ENCODE results near the gene MAP3K1.

Gene MAP3K1

DNA sequence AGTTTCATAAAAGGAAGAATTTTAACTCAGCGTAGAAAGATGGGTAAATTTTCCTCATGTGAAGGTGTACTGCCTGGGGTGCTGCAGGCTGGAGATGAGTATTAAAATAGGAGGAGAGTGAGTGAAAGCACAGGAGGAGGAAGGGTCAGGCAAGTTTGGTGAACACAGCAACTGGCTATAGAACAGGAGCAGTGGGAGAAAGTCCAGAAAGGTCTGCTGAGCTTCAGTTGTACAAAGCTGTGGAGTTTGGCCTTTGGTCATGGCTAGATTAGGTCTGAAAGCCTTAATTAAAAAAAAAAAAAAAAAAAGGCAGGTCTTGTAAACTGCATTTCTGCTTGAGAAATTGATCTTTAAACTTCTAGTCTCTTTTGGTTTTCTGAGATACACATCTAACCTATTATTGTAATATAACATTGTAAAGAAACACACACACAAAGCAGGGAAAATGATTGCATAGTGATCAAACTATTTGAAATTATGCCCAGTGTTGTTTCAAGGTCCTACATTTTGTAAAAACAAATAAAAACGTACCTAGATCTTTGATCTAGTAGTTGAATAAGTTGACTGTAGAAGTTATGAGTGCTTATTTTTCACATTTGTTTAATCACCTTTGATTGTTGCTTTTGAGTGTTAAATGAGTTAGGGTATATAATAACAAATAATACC is 43.6 kb downstream of the MAP3K1 start:
- no peak overlapping the region for H3K27ac ChIP-seq (ENCODE audit: low read length)

GRCh38 chr5:56861893-56862485 is 46.6 kb downstream of the MAP3K1 start:
- H3K4me3 ChIP-seq (ENCODE audit: low read length), result no peak overlapping the region
- H3K4me1 ChIP-seq (ENCODE audit: control insufficient read depth, insufficient read depth, low read length), result no peaks in the 10 kb centered on the region
- no peaks in the 10 kb centered on the region for H3K36me3 ChIP-seq (ENCODE audit: control insufficient read depth, insufficient read depth, low read length)
- H3K27ac ChIP-seq (ENCODE audit: low read length), result no peak overlapping the region
- H3K27me3 ChIP-seq (ENCODE audit: control insufficient read depth, insufficient read depth, low read length), result no peaks in the 10 kb centered on the region
- no CpG with 5 or more reads among the region's 4 CpGs for WGBS (ENCODE audit: insufficient coverage, insufficient read length)
- no peak for DNase-seq (ENCODE audit: low read depth, low spot score)
- no peaks in the 10 kb centered on the region for H3K9me3 ChIP-seq (ENCODE audit: control insufficient read depth, insufficient read depth, low read length)

More for the DNA sequence above, 43.6 kb downstream of the MAP3K1 start:
- Histone ChIP-seq H3K36me3 (ENCODE audit: control insufficient read depth, insufficient read depth, low read length) (no peaks in the 10 kb centered on the region), H3K27me3 (ENCODE audit: control insufficient read depth, insufficient read depth, low read length) (no peaks in the 10 kb centered on the region), H3K4me1 (ENCODE audit: control insufficient read depth, insufficient read depth, low read length) (no peaks in the 10 kb centered on the region), H3K4me3 (ENCODE audit: low read length) (no peak overlapping the region), H3K9me3 (ENCODE audit: control insufficient read depth, insufficient read depth, low read length) (no peaks in the 10 kb centered on the region)
- WGBS (ENCODE audit: insufficient coverage, insufficient read length), result no CpG with 5 or more reads among the region's 2 CpGs
- DNase-seq (ENCODE audit: low read depth, low spot score), result no peak

- H3K4me3 ChIP-seq (ENCODE audit: low read length), result no peak overlapping the region
- no peaks in the 10 kb centered on the region for H3K36me3 ChIP-seq (ENCODE audit: control insufficient read depth, insufficient read depth, low read length)
- no peak overlapping the region for H3K27ac ChIP-seq (ENCODE audit: low read length)
- H3K9me3 ChIP-seq (ENCODE audit: control insufficient read depth, insufficient read depth, low read length), result no peaks in the 10 kb centered on the region
- no peaks in the 10 kb centered on the region for H3K27me3 ChIP-seq (ENCODE audit: control insufficient read depth, insufficient read depth, low read length)
- no CpG with 5 or more reads among the region's 3 CpGs for WGBS (ENCODE audit: insufficient coverage, insufficient read length)
- no peak for DNase-seq (ENCODE audit: low read depth, low spot score)
- no peaks in the 10 kb centered on the region for H3K4me1 ChIP-seq (ENCODE audit: control insufficient read depth, insufficient read depth, low read length)
These were observed 47.6 kb downstream of the MAP3K1 start for GRCh38 chr5:56862909-56863308.

- no CpG with 5 or more reads among the region's 2 CpGs for WGBS (ENCODE audit: insufficient coverage, insufficient read length)
- Histone ChIP-seq H3K27me3 (ENCODE audit: control insufficient read depth, insufficient read depth, low read length) (no peaks in the 10 kb centered on the region), H3K4me1 (ENCODE audit: control insufficient read depth, insufficient read depth, low read length) (no peaks in the 10 kb centered on the region), H3K4me3 (ENCODE audit: low read length) (no peak overlapping the region), H3K27ac (ENCODE audit: low read length) (no peak overlapping the region), H3K36me3 (ENCODE audit: control insufficient read depth, insufficient read depth, low read length) (no peaks in the 10 kb centered on the region; the same call in 1 of the 2 replicates), H3K9me3 (ENCODE audit: control insufficient read depth, insufficient read depth, low read length) (no peaks in the 10 kb centered on the region)
- no peak for DNase-seq (ENCODE audit: low read depth, low spot score)
These were observed 56.4 kb downstream of the MAP3K1 start for GRCh38 chr5:56871777-56872176.

- WGBS (ENCODE audit: insufficient coverage, insufficient read length), result no CpG with 5 or more reads among the region's 3 CpGs
- no peaks in the 10 kb centered on the region for H3K27me3 ChIP-seq (ENCODE audit: control insufficient read depth, insufficient read depth, low read length)
- DNase-seq (ENCODE audit: low read depth, low spot score), result no peak
- H3K27ac ChIP-seq (ENCODE audit: low read length), result no peak overlapping the region
- no peaks in the 10 kb centered on the region for H3K4me1 ChIP-seq (ENCODE audit: control insufficient read depth, insufficient read depth, low read length)
- H3K4me3 ChIP-seq (ENCODE audit: low read length), result no peak overlapping the region
- H3K9me3 ChIP-seq (ENCODE audit: control insufficient read depth, insufficient read depth, low read length), result no peaks in the 10 kb centered on the region
- H3K36me3 ChIP-seq (ENCODE audit: control insufficient read depth, insufficient read depth, low read length), result no peaks in the 10 kb centered on the region; the same call in 1 of the 2 replicates
These were observed 57.7 kb downstream of the MAP3K1 start for GRCh38 chr5:56873056-56873455.

DNA sequence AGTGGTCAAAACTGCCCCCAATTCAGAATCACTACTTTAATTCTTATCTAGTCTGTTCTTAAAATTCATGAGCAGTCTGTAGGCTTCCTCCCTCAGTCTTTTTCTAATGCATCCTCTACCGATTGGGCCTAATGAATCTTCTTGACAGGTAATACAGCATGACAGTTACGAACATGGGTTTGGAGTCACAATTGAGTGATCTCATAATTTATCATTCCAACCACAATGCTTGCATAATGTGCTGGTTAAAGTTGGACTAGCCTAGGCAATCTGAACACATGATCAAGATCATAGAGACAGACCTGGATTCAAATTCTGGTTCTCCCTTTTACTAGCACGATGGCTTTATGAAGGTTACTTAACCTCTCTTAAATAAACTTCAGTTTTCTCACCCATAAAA is 61.0 kb downstream of the MAP3K1 start:
- H3K4me1 ChIP-seq (ENCODE audit: control insufficient read depth, insufficient read depth, low read length), result no peaks in the 10 kb centered on the region
- no peaks in the 10 kb centered on the region for H3K9me3 ChIP-seq (ENCODE audit: control insufficient read depth, insufficient read depth, low read length)
- DNase-seq (ENCODE audit: low read depth, low spot score), result no peak
- WGBS (ENCODE audit: insufficient coverage, insufficient read length), result no CpG with 5 or more reads among the region's 3 CpGs
- no peak overlapping the region for H3K4me3 ChIP-seq (ENCODE audit: low read length)
- H3K27me3 ChIP-seq (ENCODE audit: control insufficient read depth, insufficient read depth, low read length), result no peaks in the 10 kb centered on the region
- H3K36me3 ChIP-seq (ENCODE audit: control insufficient read depth, insufficient read depth, low read length), result no peaks in the 10 kb centered on the region; the same call in 1 of the 2 replicates
- H3K27ac ChIP-seq (ENCODE audit: low read length), result no peak overlapping the region

GRCh38 chr5:56881571-56881970 is 66.2 kb downstream of the MAP3K1 start:
- Histone ChIP-seq H3K36me3 (ENCODE audit: control insufficient read depth, insufficient read depth, low read length) (no peaks in the 10 kb centered on the region), H3K4me3 (ENCODE audit: low read length) (no peak overlapping the region), H3K9me3 (ENCODE audit: control insufficient read depth, insufficient read depth, low read length) (no peaks in the 10 kb centered on the region), H3K27me3 (ENCODE audit: control insufficient read depth, insufficient read depth, low read length) (no peaks in the 10 kb centered on the region), H3K27ac (ENCODE audit: low read length) (no peak overlapping the region), H3K4me1 (ENCODE audit: control insufficient read depth, insufficient read depth, low read length) (no peaks in the 10 kb centered on the region)
- DNase-seq (ENCODE audit: low read depth, low spot score), result no peak
- no CpG with 5 or more reads among the region's 5 CpGs for WGBS (ENCODE audit: insufficient coverage, insufficient read length)

GRCh38 chr5:56893251-56893951 is 78.1 kb downstream of the MAP3K1 start:
- Histone ChIP-seq H3K4me3 (ENCODE audit: low read length) (no peak overlapping the region), H3K36me3 (ENCODE audit: control insufficient read depth, insufficient read depth, low read length) (no peaks in the 10 kb centered on the region), H3K27me3 (ENCODE audit: control insufficient read depth, insufficient read depth, low read length) (no peaks in the 10 kb centered on the region), H3K9me3 (ENCODE audit: control insufficient read depth, insufficient read depth, low read length) (no peaks in the 10 kb centered on the region), H3K4me1 (ENCODE audit: control insufficient read depth, insufficient read depth, low read length) (no peaks in the 10 kb centered on the region), H3K27ac (ENCODE audit: low read length) (no peak overlapping the region)
- no CpG with 5 or more reads among the region's 5 CpGs for WGBS (ENCODE audit: insufficient coverage, insufficient read length)
- no peak for DNase-seq (ENCODE audit: low read depth, low spot score)

DNA sequence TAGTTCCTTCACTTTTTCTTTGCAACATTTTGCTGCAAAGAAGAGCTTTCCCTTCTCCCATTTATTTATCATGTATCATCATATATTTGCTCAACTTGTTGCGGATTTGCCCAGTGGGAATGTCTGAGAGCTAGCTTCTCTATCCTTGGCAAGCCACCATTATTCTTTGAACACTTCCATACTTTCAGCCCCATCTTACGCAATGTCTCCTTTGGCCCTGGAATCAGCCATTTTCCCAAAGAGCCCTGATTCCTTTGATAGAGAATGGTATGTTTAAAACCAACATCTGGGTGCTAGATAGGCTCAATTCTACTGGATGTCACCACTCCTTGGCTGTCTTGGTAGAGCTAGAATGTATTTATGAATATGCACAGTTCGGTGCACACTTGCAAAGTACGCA is 81.4 kb downstream of the MAP3K1 start:
- no peak overlapping the region for H3K27ac ChIP-seq (ENCODE audit: low read length)
- no peaks in the 10 kb centered on the region for H3K36me3 ChIP-seq (ENCODE audit: control insufficient read depth, insufficient read depth, low read length)
- no peaks in the 10 kb centered on the region for H3K4me1 ChIP-seq (ENCODE audit: control insufficient read depth, insufficient read depth, low read length)
- no peak overlapping the region for H3K4me3 ChIP-seq (ENCODE audit: low read length)
- no CpG with 5 or more reads among the region's 4 CpGs for WGBS (ENCODE audit: insufficient coverage, insufficient read length)
- H3K9me3 ChIP-seq (ENCODE audit: control insufficient read depth, insufficient read depth, low read length), result no peaks in the 10 kb centered on the region
- no peak for DNase-seq (ENCODE audit: low read depth, low spot score)
- H3K27me3 ChIP-seq (ENCODE audit: control insufficient read depth, insufficient read depth, low read length), result no peaks in the 10 kb centered on the region

DNA sequence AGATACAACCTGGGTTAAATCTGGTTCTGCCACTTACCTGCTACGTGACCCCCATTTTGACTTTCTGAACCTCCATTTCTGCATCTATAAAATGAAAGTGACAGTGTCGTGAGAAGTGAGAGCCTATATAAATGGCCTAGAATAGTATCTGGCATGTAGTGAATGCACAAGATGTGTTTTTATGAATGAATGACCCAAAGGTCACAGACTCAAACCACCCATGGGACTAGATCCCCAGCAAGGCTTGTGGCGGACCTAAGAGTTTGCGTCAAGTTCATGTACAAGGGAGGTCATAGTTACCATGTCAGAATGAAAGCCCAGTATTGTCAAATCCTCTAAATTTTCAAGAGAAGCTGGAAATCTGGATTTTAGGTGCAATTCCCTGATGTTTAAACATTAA is 82.9 kb downstream of the MAP3K1 start:
- WGBS (ENCODE audit: insufficient coverage, insufficient read length), result no CpG with 5 or more reads among the region's 4 CpGs
- Histone ChIP-seq H3K27me3 (ENCODE audit: control insufficient read depth, insufficient read depth, low read length) (no peaks in the 10 kb centered on the region), H3K9me3 (ENCODE audit: control insufficient read depth, insufficient read depth, low read length) (no peaks in the 10 kb centered on the region), H3K36me3 (ENCODE audit: control insufficient read depth, insufficient read depth, low read length) (no peaks in the 10 kb centered on the region), H3K4me1 (ENCODE audit: control insufficient read depth, insufficient read depth, low read length) (no peaks in the 10 kb centered on the region), H3K4me3 (ENCODE audit: low read length) (no peak overlapping the region), H3K27ac (ENCODE audit: low read length) (no peak overlapping the region)
- DNase-seq (ENCODE audit: low read depth, low spot score), result no peak

All from iPS DF 6.9 (cell line).